ENCODE data around the gene CNKSR3.

Gene CNKSR3

GRCh38 chr6:154350293-154350692 is 160.2 kb downstream of the CNKSR3 start:
- TF ChIP-seq CTCF (IDR thresholded peaks at IDR 0.05; ENCODE audit: extremely low read depth, missing control alignments): no peak

GRCh38 chr6:154347981-154348380 is 162.5 kb downstream of the CNKSR3 start:
- no peak for DNase-seq (ENCODE audit: low spot score)
- no peak for TF ChIP-seq CTCF (IDR thresholded peaks at IDR 0.05; ENCODE audit: extremely low read depth, missing control alignments)

More at GRCh38 chr6:154350293-154350692, 160.2 kb downstream of the CNKSR3 start:
- no peak for DNase-seq (ENCODE audit: low spot score)

GRCh38 chr6:154345811-154346210 is 164.7 kb downstream of the CNKSR3 start:
- DNase-seq (ENCODE audit: low spot score): no peak
- TF ChIP-seq CTCF (IDR thresholded peaks at IDR 0.05; ENCODE audit: extremely low read depth, missing control alignments): no peak

DNA sequence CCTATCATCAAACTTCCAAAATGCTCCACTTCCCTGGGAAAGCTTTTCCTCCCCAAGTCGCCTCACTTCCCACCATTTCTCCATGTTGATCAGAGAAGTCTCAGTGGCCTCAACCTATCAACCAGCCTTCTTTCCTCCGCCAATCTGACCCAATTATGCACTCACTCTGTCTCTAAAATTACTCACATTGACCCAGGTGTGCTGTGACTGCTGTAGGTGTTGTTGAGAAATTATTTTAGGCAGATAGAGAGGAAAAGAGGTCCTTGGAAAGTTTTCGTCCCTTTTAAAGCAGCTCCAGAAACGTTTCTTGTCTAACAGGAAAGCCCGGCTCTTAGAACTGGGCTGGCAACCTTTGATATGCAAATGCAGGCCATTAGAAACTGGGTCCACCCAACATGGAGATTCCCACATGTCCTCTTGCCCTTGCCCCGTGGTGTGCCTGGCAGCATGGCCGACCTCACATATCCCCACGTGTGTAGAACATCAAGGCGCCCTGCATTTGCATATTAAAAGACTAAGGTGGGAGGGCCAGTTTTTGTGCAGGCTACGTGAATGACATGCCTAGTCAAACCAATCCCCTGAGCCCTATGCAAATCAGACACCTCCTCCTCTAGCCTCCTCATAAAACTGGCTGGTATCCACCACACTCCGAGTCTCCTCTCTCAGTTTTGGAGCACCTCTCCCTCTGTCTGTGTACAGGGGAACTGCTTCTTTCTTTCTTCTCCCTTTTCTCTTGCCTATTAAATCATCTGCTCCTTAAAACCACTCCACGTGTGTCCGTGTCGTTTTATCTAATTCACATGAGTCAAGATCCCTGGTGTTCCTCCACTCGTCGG is 166.8 kb downstream of the CNKSR3 start:
- no peak for TF ChIP-seq CTCF (IDR thresholded peaks at IDR 0.05; ENCODE audit: extremely low read depth, missing control alignments)
- DNase-seq (ENCODE audit: low spot score): no peak

DNA sequence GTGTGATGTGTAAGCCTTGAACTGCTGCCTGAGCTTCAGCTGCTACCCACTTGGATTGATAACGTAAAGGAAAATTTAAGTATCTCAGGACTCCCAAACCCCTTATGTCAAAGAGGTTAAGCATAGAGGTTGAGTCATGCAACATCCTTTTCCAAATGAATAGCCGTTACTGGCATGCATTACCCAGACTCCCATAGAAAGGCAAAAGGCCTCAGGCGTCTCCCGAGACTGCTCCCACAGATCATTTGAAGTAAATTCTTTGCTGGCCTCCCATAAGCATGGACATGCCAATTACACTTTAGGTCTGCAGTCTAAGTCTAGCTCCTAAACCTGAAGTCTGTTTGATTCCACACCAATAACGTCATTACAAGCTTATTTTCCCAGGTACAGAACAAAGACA is 168.6 kb downstream of the CNKSR3 start:
- no peak for TF ChIP-seq CTCF (IDR thresholded peaks at IDR 0.05; ENCODE audit: extremely low read depth, missing control alignments)
- DNase-seq (ENCODE audit: low spot score): no peak

GRCh38 chr6:154341336-154341735 is 169.1 kb downstream of the CNKSR3 start:
- TF ChIP-seq CTCF (IDR thresholded peaks at IDR 0.05; ENCODE audit: extremely low read depth, missing control alignments): no peak
- no peak for DNase-seq (ENCODE audit: low spot score)
